IPS DF 6.9 (cell line): Measurements from ENCODE around the gene ABCD1.

Experiments used
- DNase-seq: peaks from one replicate; pipeline ENCODE4 v3.0.0-alpha.2; 2013; ENCODE audit warnings: low read depth, low spot score
- H3K27ac ChIP-seq: one replicate; pipeline ENCODE4 v1.5.1; 2013; ENCODE audit warnings: low read length, control low read depth
- H3K27me3 ChIP-seq: 2 replicates; pipeline ENCODE4 v1.6.1; 2013; ENCODE audit warnings: mild to moderate bottlenecking, low read length; ENCODE audit not compliant: control insufficient read depth, insufficient read depth
- H3K36me3 ChIP-seq: 2 replicates; pipeline ENCODE4 v1.6.1; 2013; ENCODE audit warnings: low read length; ENCODE audit not compliant: control insufficient read depth, insufficient read depth
- H3K4me1 ChIP-seq: 2 replicates; pipeline ENCODE4 v1.6.1; 2013; ENCODE audit warnings: low read length; ENCODE audit not compliant: control insufficient read depth, insufficient read depth
- H3K4me3 ChIP-seq: 2 replicates; pipeline ENCODE4 v1.5.1; 2013; ENCODE audit warnings: mild to moderate bottlenecking, low read length
- H3K9me3 ChIP-seq: 2 replicates; pipeline ENCODE4 v1.6.1; 2013; ENCODE audit warnings: low read length, inconsistent platforms; ENCODE audit not compliant: control insufficient read depth, insufficient read depth
- WGBS: extraction: QIAGEN DNeasy Blood & Tissue Kit; methylation state at CpG from one replicate; pipeline ENCODE4 v1.1.7; 2013; ENCODE audit warnings: mixed read lengths, missing lambda C conversion rate; ENCODE audit not compliant: insufficient read length, insufficient coverage; 5-methylcytosine and 5-hydroxymethylcytosine counted together

The ABCD1 gene

GRCh38 chrX:153763298-153763932 is 38.8 kb downstream of the ABCD1 start:
- no peak overlapping the region for H3K27ac ChIP-seq
- no peaks in the 10 kb centered on the region; the same call in 1 of the 2 replicates for H3K4me1 ChIP-seq
- no peaks in the 10 kb centered on the region for H3K27me3 ChIP-seq
- no peaks in the 10 kb centered on the region for H3K36me3 ChIP-seq
- no CpG with 5 or more reads among the region's 18 CpGs for WGBS
- H3K9me3 ChIP-seq = no peaks in the 10 kb centered on the region
- no peak for DNase-seq
- H3K4me3 ChIP-seq = no peak overlapping the region

- whole genome bisulfite sequencing = no CpG with 5 or more reads among the region's 26 CpGs
- no peaks in the 10 kb centered on the region for H3K27me3 ChIP-seq
- no peaks in the 10 kb centered on the region for H3K36me3 ChIP-seq
- DNase-seq = no peak
- H3K9me3 ChIP-seq = no peaks in the 10 kb centered on the region
- H3K27ac ChIP-seq = no peak within 1 kb of the TSS
- H3K4me3 ChIP-seq = no peak within 1 kb of the TSS
- no peaks in the 10 kb centered on the region; the same call in 1 of the 2 replicates for H3K4me1 ChIP-seq
These were observed 39.5 kb downstream of the ABCD1 start, which contains the start of gene PLXNB3 for GRCh38 chrX:153763989-153764755. Gene PLXNB3 (plus strand): TSS chrX:153764249. CDS start chrX:153765536, 1,287 bp downstream.

GRCh38 chrX:153764786-153765137 is 40.1 kb downstream of the ABCD1 start:
- H3K27me3 ChIP-seq = no peaks in the 10 kb centered on the region
- WGBS = no CpG with 5 or more reads among the region's 7 CpGs

GRCh38 chrX:153765138-153766079 is 40.8 kb downstream of the ABCD1 start:
- Histone ChIP-seq H3K9me3 (no peaks in the 10 kb centered on the region), H3K27me3 (no peaks in the 10 kb centered on the region), H3K36me3 (no peaks in the 10 kb centered on the region), H3K27ac (no peak overlapping the region), H3K4me1 (no peaks in the 10 kb centered on the region; the same call in 1 of the 2 replicates), H3K4me3 (no peak overlapping the region)
- WGBS = no CpG with 5 or more reads among the region's 27 CpGs
- no peak for DNase-seq

More at GRCh38 chrX:153764786-153765137, 40.1 kb downstream of the ABCD1 start:
- no peaks in the 10 kb centered on the region for H3K9me3 ChIP-seq
- H3K4me3 ChIP-seq = no peak overlapping the region
- H3K36me3 ChIP-seq = no peaks in the 10 kb centered on the region
- no peak overlapping the region for H3K27ac ChIP-seq
- H3K4me1 ChIP-seq = no peaks in the 10 kb centered on the region; the same call in 1 of the 2 replicates
- no peak for DNase-seq

- Histone ChIP-seq H3K27me3 (no peaks in the 10 kb centered on the region), H3K27ac (no peak overlapping the region), H3K9me3 (no peaks in the 10 kb centered on the region), H3K36me3 (no peaks in the 10 kb centered on the region), H3K4me3 (no peak overlapping the region), H3K4me1 (no peaks in the 10 kb centered on the region; the same call in 1 of the 2 replicates)
- no CpG with 5 or more reads among the region's 21 CpGs for WGBS
- DNase-seq = no peak
These were observed 41.6 kb downstream of the ABCD1 start for GRCh38 chrX:153766098-153766817.

- Histone ChIP-seq H3K36me3 (no peaks in the 10 kb centered on the region), H3K27ac (no peak overlapping the region), H3K4me3 (no peak overlapping the region), H3K27me3 (no peaks in the 10 kb centered on the region), H3K9me3 (no peaks in the 10 kb centered on the region), H3K4me1 (no peaks in the 10 kb centered on the region; the same call in 1 of the 2 replicates)
- DNase-seq = no peak
- WGBS = no CpG with 5 or more reads among the region's 56 CpGs
These were observed 42.4 kb downstream of the ABCD1 start for GRCh38 chrX:153766871-153767673.

- H3K9me3 ChIP-seq = no peaks in the 10 kb centered on the region
- H3K4me1 ChIP-seq = no peaks in the 10 kb centered on the region; the same call in 1 of the 2 replicates
- H3K4me3 ChIP-seq = no peak overlapping the region
- no peak overlapping the region for H3K27ac ChIP-seq
- H3K36me3 ChIP-seq = no peaks in the 10 kb centered on the region
- DNase-seq = no peak
- no CpG with 5 or more reads among the region's 20 CpGs for WGBS
- no peaks in the 10 kb centered on the region for H3K27me3 ChIP-seq
These were observed 43.0 kb downstream of the ABCD1 start for GRCh38 chrX:153767674-153768055.

- H3K4me1 ChIP-seq = no peaks in the 10 kb centered on the region; the same call in 1 of the 2 replicates
- no peak overlapping the region for H3K27ac ChIP-seq
- no peaks in the 10 kb centered on the region for H3K36me3 ChIP-seq
- no peak for DNase-seq
- no peak overlapping the region for H3K4me3 ChIP-seq
- H3K27me3 ChIP-seq = no peaks in the 10 kb centered on the region
- no CpG with 5 or more reads among the region's 22 CpGs for WGBS
- no peaks in the 10 kb centered on the region for H3K9me3 ChIP-seq
These were observed 43.9 kb downstream of the ABCD1 start for GRCh38 chrX:153768311-153769157.
